ENCODE data around the gene MACROD2.
"Not testable (repeated sequence)": the region's sequence is repeated elsewhere in the genome, so short reads cannot be mapped to it uniquely, and the experiment has no call there.

MACROD2 gene

DNA sequence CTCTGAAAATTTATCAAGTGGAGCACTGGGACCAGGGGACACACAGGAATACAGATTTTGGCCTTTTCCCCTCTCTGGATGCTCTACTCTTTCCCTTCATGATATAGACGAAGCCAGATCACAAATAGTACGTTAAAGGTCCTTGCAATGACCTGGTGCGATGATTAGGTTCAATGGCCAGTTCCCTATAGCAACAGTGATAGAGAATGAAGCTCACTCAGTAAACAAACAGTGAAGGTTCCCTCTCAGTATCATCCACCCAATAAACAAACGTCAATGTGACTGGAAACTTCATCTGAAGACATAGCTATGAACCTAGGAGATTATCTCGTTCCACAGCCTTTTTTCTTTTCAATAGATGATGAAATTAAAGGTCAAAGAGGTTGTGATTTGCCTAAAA lies 1981.7 kb downstream of the MACROD2 start:
- DNase-seq (ENCODE audit: low read depth) = no peak

DNA sequence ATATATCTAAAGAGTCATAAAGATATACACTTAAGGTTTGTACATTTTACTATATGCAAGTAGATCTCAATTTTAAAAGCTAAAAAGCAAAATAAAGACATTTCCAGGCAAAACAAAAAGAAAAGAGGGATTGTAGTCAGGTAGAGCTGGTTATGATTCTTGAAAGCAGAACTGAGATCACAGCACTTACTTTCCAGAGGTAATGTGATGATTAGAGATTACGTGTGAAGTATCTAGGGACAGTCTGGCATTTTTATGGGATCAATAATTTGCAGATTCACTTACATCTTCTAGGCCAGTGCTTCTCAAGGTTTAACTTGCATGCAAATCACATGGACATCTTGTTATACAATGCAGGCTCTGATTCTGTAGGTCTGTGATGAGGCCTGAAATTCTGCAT lies 1982.4 kb downstream of the MACROD2 start:
- DNase-seq (ENCODE audit: low read depth) = no peak

DNA sequence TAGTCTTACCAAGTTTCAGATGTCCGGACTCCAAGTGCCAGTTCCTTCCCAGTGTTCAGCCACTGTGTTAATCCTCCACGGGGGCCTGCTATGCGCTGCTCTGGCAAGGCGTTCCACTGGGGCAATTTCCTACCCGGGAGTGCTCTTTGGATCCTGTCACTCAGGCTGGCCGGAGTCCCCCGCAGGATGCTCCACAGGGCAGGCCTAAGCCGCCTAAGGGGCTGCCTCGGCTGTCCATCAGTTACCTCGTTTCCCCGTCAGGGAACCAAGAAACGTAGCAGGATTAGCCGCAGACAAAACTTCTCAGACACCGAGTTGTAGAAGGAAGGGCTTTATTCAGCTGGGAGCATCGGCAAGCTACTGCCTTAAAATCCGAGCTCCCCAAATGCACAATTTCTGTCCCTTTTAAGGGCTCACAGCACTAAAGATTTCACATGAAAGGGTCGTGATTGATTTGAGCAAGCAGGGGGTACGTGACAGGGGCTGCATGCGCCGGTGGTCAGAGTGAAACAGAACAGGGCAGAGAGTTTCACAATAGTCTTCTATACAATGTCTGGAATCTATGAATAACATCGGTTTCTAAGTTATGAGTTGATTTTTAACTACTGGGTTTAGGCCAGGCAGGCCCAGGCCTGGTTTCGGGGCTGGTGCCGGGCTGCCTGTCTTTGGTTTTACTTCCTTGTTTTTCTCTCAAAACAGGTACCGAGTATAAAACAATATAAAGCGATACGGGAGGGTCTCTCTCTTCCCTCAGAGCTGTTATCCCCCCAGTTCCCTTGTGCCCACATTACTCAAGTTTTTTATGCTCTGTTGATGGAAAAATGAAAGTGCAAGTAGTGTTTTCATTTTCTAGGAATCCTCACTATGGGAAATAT lies 1990.4 kb downstream of the MACROD2 start:
- DNase-seq (ENCODE audit: low read depth) = not testable (repeated sequence)

DNA sequence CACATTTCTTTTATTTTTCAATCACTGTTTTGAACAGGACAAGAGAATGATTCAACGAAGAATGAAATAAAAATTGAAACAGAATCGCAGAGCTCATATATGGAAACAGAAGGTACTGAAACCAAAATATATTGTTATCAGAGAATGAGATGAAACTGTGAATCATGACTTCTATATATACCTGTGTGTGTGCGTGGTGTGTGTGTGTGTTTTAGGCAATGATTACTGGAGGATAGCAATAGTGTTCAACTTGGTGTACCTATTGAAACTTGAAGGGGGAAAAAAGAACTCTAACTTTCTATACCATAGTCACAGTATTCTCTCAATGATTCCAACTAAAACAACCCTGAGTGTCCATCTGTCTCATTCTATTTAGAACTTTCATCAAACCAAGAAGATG lies 1991.4 kb downstream of the MACROD2 start:
- DNase-seq (ENCODE audit: low read depth) = no peak

DNA sequence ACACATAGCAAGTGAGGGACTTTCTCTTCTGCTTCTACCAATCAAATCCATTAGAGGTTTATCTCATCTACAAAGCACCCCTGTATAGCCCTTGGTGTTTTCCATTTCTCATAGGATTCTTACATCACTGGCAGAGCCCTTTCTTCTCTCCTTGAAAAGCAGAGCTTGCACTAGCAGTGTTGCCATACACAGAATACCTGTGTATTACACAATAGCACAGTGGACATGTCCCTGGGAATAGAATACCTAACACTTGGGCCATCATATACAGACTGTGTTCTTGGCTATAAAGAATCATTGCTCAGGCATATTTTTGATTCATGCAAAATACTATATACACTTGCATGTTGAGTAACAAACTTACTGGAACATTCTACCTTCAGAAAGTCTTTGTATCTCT lies 1996.0 kb downstream of the MACROD2 start:
- DNase-seq (ENCODE audit: low read depth) = no peak

DNA sequence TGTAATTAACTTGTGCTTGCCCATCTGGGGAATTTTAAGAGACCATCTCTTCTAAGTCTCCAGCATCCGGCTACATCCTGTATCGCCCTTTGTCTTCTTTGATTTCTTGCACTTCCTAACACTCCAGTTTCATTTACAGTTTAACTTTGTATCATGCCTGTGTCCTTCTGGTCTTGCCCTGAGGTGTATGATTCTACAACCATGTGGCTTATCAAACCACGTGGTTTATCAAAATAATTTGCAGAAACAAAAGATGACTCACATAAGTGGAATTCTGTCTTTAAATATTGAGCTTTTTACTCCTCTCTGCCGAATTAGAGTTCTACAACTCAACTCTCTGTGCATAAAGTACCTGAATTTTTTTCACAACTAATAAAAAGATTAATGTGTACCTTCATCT lies 1997.2 kb downstream of the MACROD2 start:
- DNase-seq (ENCODE audit: low read depth) = no peak

DNA sequence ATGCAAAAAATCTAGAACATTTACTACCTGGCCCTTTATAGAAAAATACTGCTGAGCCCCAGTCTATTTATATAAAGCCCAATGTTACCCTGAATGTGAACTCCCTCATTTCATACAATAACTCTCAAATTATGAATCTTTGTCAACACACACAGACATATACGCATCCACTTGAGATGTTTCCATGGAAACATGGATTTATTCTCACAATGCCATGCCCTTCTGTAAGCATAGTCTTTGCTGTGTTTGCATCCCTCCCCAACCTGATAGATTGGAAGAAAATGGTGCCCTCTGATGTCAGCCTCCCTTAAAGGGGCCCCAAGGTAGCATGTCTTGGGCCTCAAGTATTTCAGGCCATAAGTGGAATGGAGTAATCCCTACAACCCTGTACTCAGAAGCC lies 2004.8 kb downstream of the MACROD2 start:
- DNase-seq (ENCODE audit: low read depth) = no peak

DNA sequence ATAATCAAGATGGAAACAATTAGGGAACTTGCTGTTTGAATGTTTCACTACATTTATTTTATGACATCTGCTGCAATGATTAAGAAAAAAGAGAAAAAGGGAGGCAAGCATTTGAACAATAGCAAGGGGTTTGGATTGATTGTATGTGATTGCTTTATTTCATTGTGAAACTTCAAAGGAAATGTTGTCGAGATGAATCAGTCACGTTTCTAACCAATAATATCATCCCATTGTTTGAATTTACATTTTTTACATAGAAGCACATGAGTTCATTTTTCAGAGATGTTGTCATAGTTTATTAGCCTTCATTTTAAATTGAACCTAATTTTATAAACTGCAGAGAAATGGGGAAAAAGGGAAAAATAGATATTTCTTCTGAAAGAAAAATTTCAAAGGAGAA lies 2006.0 kb downstream of the MACROD2 start:
- no peak for DNase-seq (ENCODE audit: low read depth)

DNA sequence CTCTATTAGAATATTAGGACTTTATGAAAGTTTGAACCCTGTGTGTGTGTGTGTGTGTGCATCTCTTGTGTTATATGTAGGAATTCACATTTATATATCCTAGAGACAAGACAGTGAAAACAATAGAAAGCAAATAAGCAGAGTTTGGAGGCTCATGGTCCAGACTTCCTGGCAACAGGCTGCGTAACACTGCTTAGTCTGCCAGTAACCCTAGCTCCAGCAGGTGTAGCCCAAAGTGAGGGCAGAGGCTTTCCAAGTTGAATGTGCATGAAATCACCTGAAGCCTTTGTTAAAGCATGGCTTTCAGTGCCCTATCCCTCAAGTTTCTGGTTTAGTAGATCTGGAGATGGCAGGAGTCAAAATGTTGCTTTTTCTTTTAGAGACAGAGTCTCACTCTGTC lies 2008.0 kb downstream of the MACROD2 start:
- DNase-seq (ENCODE audit: low read depth) = no peak

DNA sequence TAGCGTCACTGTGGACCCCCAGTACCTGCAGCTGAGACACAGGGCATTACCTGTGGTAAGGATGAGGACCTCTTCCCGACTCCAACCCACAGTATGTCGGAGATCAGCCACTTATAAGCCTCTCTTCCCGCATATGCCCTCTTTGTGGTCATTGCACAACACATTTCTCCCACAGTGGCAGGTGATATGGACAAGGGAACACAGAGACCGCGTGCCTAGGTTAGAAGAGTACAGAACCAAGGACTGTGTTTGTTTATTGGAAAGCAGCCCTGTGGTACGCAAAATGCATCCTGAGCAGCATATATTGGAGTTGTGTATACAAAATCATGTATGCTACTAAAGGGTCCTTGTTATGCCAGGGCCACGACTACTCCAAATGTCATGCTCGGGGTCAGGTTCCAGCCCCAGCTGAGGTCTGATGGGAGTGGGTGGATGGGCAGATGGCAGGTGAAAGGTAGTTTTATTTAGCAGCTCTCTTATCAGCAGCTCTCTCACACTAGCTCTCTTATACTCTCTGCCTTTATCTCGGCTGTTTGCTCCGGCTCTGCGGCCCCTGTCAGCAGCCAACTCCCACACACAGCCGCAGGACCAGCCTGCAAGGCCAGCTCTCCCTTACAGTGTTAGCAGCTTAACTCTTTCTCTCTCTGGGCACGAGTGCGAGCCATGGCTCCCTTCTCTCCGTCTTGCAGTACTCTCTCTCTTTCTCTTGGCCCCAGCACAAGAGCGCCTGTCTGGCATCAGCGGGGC lies 2009.0 kb downstream of the MACROD2 start:
- DNase-seq (ENCODE audit: low read depth) = no peak

DNA sequence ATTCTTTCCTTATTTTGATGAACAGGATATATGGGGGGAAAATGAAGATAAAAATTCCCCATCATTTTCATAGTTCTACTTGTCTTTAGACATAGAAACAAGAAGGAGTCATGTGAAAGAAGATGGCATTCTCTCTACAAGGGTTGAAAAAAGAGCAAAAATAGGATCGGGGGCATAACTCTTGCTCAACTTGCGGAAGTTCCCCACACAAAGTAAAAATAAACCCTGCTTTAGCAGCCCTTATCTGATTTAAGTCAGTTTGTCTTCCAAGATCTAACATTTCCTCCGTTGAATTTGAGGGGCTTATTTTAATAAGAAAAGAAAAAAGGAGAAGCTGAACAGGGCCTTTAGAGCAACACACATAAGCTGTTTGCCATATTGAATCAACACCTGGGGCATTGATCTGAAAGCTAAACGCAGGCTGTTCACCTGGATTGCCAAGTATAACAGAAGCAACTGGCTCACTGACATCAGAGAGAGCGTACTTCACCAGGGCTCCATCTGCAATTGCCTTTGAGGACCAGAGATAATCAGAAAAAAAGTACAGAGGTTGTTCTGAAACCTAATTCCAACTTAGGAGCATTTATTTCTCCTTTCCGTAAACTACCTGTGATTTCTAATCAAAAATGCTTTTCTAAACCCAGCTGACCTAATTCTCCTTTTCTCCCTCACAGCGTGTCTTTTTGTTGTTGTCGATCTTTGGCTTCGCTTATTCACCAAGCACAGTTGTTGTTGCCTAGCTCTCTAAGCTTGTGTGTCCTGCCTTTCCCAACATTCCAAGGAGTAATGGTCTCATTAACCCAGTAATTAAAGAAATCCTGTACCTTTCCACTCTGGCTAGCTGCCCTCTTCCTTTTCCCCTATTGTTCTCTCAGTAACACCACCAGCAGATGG lies 2010.0 kb downstream of the MACROD2 start:
- DNase-seq (ENCODE audit: low read depth) = no peak

DNA sequence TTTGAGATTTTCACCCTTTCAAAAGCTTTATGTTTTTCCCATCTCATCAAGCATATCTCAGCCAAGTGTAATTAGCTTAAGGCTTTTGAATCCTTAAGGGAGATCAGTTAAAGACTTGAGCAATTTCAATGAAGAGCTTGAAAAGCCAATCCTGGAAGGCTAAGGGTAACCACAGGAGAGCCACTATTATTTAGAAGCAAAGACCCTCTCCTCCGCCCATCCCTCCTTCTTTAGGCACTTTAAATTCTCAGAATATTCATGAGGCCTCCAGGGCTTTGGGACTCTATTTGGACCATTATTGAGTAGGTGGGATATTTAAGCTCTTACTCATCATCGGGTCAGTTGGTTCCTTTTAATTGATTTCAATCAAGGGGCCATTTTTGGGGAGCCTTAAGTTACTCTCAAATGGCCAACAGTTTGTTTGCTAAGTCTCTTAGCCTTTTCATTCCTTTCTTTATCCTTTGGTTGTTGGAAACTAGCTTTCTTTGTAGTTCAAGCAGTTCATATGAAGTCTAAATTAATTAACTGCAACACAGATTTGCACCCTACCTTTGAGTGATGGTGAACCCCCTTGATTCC lies 2010.7 kb downstream of the MACROD2 start:
- DNase-seq (ENCODE audit: low read depth) = no peak

DNA sequence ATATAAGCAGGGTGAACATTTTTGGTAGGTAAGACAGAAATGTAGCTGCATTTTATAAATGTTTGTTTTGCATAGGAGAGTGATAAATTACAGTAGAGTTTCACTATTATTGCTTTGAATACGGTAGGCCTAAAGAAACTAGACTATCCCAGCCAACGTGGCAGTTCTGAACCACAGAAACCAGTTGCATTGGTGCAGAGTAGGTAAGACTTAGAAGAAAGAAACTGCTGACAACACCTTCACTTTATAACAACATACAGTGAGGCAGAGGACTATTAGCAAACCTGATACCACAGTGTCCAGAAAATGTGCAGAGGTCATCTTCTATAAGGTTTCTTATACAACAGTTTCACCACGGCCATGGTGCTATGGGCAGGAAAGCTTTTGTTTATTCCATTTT lies 2011.8 kb downstream of the MACROD2 start:
- no peak for DNase-seq (ENCODE audit: low read depth)

DNA sequence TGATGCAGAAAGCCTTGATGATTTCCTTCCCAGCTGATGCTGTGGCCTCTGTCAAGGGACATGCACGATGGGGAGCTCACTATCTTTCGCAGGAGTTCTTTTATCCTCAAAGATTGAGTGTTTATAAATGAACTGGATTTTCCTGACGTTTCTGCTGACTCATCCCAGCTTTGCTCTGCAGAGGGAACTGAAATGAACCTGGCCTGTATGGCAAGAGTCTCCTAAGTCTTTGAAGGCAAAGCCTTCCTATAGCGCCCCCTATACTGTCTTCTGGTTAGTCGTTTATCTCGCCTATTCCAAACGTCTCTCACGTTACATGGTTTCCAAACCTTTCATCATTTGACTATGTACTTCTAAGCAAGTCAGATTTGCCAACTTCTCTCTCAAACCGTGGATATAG lies 2012.6 kb downstream of the MACROD2 start:
- DNase-seq (ENCODE audit: low read depth) = no peak

DNA sequence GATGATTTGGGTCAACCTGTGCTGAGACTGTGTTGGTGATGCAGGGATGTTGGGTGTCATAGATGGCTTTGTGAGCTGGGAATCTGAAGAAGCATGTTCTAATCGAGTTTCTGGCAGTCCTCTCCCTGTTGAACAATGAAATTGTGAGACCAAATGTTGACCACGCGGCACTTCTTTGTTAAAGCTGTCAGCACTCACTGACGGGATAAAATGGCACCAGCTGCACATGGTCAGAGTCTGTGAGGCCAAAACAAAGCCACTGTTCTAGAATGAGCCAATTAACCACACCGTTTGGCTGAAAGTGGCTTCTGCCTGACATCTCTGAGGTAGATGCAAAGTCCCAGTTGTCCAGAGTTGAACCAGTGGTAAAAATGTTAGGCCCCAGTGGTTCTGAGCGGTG lies 2015.7 kb downstream of the MACROD2 start:
- DNase-seq (ENCODE audit: low read depth) = no peak

DNA sequence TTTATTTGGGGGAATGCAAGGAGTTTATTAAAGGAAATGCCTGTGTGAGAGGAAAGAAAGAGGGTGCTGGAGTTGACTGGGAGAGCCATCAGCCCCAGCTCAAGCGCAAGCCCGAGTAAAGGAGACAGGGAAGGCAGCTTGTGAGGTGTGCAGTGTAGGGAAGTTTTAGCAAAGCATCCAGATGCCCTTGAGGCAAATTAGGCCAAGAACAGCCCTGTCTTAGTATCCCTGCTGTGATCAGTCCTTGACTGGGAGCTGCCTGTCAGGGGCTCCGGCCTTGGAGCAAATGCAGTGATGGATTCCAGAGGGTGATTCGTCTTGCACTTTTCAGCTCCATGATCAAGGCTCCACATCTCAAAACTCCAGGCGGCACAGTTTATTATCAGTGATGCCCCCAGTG lies 2016.2 kb downstream of the MACROD2 start:
- no peak for DNase-seq (ENCODE audit: low read depth)

DNA sequence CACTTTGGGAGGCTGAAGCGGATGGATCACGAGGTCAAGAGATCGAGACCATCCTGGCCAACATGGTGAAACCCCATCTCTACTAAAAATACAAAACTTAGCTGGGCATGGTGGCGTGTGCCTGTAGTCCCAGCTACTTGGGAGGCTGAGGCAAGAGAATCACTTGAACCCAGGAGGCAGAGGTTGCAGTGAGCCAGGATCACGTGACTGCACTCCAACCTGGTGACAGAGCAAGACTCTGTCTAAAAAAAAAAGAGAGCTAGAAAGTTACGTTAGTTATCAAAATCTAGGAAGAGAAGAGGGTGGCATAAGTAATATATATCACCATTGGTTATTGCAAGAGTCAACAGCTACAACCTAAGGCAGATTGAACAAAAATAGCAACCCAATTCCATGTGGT lies 2017.6 kb downstream of the MACROD2 start:
- not testable (repeated sequence) for DNase-seq (ENCODE audit: low read depth)

DNA sequence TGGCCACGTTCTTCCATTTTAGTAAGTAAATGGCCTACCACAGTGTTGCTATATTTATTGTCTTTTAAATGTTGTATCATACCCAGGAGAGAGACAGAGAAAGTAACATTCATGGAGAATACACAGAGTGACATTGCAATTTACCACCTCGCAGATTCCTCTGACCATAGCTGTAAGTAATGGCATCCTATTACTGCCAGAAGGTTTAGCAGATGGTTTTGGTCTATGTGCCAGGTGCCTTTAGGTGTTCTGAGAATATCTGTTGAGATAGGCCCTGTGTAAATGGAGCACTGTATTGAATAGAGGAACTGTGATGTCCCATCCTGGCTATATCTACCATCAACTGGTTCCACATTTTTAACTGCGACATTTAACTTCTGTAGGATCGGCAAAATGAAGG lies 2018.3 kb downstream of the MACROD2 start:
- no peak for DNase-seq (ENCODE audit: low read depth)

DNA sequence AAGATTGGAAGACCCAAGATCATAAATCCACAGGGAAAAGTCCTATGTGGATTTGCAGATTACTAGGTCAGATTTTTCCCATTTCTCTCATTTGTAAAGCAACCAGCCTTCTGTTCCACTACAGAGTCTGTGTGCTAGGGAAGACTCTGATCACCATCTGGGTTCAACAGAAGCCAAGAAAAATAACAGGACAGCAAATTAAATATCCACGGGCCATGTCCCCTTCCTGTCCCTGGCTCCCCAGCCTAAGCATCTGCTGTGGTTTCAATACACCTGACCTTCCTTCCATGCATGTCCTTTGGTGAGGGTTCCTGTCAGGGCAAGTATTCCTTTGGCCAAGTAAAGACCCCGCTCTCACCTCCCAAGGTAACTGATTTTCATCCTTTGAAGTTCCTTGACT lies 2019.1 kb downstream of the MACROD2 start:
- no peak for DNase-seq (ENCODE audit: low read depth)

DNA sequence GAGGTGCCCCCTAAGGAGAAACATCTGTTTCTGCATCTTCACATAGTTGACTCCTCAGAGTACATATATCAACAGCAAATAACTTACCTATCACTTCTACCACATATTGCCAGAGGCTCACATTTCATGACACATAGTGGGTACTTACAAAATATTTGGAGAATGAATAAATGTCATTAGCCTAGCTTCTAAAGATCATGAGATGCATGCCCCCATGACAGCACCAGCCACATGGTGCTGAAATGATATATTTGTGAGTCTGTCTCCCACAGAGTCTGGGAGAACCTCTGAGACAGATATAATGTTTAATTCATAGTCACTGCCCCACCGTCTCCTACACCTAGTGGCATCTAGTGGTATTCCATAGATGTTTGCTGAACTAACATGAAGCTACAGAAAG lies 2022.3 kb downstream of the MACROD2 start:
- DNase-seq (ENCODE audit: low read depth) = no peak

DNA sequence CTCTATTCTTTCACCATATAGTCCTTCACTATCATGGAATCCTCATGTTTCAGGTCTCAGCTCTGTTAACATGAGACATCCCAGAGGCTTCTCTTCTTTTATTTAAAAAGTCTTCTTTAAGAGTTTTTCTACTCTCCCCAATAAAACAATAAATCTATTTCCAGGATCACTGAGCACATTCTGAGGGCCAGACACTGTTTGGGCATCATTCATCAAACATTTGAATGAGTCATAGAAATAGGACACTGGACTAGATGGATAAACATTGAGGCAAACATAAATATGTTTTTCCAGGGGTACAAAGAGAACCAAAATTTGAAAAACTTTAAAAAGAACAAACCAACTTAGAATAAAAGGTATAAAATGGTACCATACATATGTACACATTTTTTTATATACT lies 2023.6 kb downstream of the MACROD2 start:
- DNase-seq (ENCODE audit: low read depth) = no peak

DNA sequence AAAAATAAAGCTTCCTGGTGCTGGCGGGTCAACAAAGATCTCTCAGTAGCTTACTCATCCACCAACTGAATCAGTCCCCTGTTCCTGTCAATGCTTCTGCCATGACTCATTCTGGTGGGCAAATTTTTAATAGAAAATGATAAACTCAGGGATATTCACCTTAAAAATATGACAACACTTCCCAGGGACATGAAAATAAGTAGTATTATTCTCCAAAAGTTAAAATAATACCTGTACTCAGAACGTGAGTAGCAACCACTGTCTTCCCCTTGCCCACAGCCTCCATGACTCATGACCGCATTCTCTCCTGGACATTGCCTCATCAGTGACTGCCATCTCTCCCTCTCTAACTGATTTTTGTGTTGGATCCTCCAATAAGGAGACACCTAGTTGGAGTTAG lies 2025.7 kb downstream of the MACROD2 start:
- DNase-seq (ENCODE audit: low read depth) = no peak

Data from stimulated activated CD8-positive, alpha-beta memory T cell treated with anti-CD3 and anti-CD28 coated beads, Interleukin-12 subunit alpha, Interleukin-12 subunit beta, amount 100 ng/mL, for 1 hour (primary cell).